Frontal cortex (tissue), 4 donors: ENCODE data around the gene IPPK. TPM values are rescaled to one million over a fixed set of nuclear protein-coding genes. Genes with fewer than 3 reads are reported as not detected.
A peak's percentile ranks its signal among the peaks of the same experiment; 100 is the strongest.

ENCODE experiments used
- DNase-seq, 2 donors: peaks; one replicate each; pipeline ENCODE4 v3.0.0; 2012; ENCODE audit warnings: low spot score in 2 of 2
- FAIRE-seq: peaks from 2 replicates; lab custom pipeline; 2012; peaks lifted over from hg19 to GRCh38; lab: Jason Lieb, UNC
- total RNA-seq: library from RNA; depleted of rRNA; stranded (reverse); fragments of >200 nt; gene quantifications from one replicate; pipeline ENCODE4 v1.2.3, GENCODE V29; 2014
- donor health status: control.
- donor health status: control.
- donor health status: control.

IPPK gene
- total RNA-seq, 1 donor from 2014 or later: 13.5 TPM

GRCh38 chr9:92619601-92620300 is 50.2 kb downstream of the IPPK start:
- FAIRE-seq: no peak
- no peak for DNase-seq

DNA sequence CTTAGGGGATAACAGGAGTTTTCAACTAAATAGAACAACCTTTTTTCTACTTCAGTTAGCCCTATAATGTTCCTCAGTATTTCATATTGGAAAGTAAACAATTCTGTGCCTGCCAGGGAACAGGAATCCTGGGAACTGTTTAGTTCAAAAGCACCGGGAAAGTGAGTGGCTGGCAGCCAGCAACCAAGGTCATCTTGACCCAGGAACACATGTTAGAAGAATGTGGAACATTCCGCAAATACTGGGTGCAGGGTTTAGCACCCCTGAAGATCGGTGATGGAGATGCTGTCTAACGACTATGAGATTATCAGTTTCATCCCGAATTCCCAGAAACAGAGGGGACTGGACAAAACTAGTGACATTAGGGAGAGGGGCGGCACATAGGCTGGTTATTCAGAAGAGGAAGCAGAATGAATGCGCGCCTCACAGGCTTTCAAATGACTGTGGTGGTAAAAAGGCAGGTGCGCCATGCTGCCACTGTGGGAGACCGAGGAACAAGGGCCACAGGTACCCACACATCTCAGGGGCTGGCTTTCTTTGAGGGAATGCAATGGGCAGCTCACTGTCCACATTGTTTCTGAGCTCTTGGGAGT is 51.2 kb downstream of the IPPK start:
- FAIRE-seq: no peak
- no peak for DNase-seq

DNA sequence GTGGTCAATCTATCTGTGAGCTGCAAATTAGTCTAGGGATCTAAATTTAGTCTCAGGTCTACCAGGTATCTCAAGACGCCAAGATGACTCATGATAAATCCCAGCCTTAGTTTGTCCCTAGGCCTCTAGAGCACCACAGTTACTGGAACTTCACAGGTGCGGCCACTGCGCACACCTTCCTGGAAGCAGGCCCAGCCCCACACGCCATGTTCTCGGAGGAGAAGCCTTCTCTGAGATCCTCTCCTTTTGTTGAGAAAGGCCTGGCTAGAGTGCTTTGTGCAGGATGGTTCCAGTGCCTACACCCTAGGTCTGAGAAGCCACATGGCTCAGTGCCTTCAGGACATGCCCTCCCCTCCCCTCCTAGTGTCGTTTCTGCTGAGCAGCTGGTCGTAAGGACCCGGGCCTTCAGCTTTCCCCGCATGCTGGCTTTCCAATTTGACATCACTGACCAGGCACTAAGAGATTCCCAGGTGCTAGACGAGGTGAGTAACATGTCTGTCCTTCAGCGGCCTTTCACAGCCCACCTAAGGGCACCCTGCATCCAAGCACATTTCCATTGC is 51.9 kb downstream of the IPPK start:
- no peak for FAIRE-seq

GRCh38 chr9:92617195-92617813 is 52.6 kb downstream of the IPPK start:
- FAIRE-seq: no peak
- DNase-seq: no peak

More for the DNA sequence above, 51.9 kb downstream of the IPPK start:
- DNase-seq: no peak

DNA sequence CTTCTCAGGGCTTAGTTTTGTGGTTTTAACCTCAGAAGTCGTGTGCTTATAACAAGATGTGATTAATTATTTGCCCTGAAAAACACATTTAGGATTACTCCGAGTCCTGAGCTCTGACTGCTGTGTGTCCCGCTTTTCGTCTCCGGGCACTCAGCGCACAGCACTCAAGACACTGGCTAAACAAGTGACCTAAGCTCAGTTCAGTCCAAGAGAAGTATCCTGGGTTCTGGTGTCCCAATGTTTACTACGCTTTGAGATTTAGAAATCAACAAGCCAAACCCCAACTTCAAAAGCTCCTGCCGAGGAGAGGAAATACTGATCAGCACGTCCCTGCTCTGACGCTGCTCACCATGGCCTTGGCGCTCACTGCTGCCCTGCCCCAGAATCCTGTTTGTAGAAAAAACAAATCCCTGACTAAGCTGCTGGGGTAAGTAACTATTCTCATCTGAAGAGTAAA is 53.2 kb downstream of the IPPK start:
- FAIRE-seq: no peak
- DNase-seq: no peak

GRCh38 chr9:92616199-92616641 is 53.7 kb downstream of the IPPK start:
- no peak for DNase-seq
- FAIRE-seq: no peak

GRCh38 chr9:92615790-92616189 is 54.1 kb downstream of the IPPK start:
- FAIRE-seq: no peak
- no peak for DNase-seq

DNA sequence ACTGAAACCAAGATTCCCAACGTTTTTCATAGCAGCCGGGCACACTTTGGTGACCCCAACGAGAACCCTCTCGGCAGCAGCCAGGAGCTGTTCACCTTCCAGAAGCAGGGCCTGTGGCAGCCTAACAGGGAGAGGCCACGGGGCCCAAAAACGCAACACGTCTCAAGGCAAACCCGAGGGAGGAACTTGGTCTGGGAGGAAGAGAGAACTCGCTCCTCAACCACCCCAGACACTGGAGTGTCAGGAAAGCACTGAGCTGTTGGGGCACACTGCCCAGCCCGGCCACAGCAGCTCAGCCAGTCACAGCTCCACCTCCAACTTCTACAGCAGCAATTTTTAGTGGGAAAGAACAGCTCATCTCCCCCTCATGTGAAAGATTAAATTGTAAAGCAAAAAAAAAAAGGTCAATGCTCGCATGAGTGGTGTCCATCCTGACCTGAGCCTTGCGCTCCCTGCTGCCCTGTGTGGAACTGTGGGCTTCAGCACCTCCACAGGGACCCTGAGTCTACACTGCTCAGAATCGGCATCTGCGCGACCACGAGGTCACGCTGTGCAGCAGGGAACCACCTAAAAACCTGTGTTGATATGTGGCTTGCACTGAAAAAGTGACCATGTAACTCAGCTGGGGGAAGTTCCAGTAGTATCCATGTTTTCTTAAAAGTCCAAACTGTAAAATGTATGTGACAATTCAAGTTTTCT is 55.0 kb downstream of the IPPK start:
- DNase-seq (no peak), FAIRE-seq (no peak)

- FAIRE-seq (no peak), DNase-seq (no peak)
Observed at GRCh38 chr9:92614123-92614510, 55.8 kb downstream of the IPPK start.

GRCh38 chr9:92613268-92614122 is 56.4 kb downstream of the IPPK start:
- FAIRE-seq (no peak), DNase-seq (no peak)

GRCh38 chr9:92612816-92613215 is 57.1 kb downstream of the IPPK start:
- FAIRE-seq: no peak

DNA sequence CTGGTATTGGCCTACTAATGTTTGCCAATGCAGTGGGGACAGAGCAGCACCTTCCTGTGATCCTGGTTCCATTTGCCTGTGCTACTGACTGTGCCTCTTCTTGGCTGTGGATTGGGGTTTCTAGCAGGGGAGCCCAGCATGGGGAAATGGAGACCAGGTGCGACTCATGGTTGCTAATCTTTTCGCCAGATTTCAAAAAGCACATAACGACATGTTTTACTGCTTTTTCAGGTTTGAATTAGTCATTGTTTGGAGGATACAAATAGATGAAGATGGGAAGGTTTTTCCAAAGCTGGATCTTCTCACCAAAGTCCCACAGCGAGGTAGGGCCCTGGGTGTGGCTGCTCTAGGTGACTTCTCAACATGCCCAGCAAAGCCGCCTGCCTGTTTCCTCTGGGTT is 57.6 kb downstream of the IPPK start:
- no peak for DNase-seq
- no peak for FAIRE-seq

More at GRCh38 chr9:92612816-92613215, 57.1 kb downstream of the IPPK start:
- DNase-seq: no peak

DNA sequence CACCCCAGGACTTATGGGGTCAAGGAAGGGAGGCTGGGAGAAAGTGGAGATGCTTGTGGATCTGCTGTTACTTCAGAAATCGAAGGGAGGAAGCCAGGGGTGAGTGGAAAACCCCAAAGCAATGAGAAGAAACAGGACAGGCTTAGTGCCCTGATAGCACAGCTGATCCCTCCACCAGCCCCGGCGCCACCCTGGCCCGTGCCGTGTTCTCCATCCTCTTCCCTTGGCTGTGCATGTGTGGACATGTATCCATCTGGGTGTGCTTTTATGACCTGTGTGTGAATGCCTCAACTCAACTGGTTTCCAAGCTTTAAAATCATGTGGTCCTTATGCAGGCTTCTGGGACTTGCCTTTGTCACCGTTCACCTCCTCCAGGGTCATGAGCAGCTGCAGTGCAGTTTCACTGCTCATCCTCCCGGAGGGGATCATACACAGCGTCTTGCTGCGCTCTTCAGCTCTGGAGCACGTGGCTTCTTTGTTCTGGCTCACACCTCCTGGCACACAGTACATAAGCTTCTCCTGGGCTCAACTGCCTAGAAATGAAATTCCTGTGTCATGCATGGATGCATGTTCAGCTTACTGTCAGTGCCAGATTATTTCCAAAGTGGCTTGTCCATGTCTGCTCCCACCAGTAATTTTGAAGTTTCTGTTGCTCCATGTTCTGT is 58.2 kb downstream of the IPPK start:
- DNase-seq (no peak), FAIRE-seq (no peak)

- no peak for FAIRE-seq
- no peak for DNase-seq
Observed at GRCh38 chr9:92610470-92611420, 59.2 kb downstream of the IPPK start.

GRCh38 chr9:92608909-92609445 is 61.0 kb downstream of the IPPK start:
- peak in 1 of 2 donors; percentile 49 for DNase-seq
- no peak for FAIRE-seq

GRCh38 chr9:92608241-92608908 is 61.6 kb downstream of the IPPK start:
- FAIRE-seq (no peak), DNase-seq (no peak)

DNA sequence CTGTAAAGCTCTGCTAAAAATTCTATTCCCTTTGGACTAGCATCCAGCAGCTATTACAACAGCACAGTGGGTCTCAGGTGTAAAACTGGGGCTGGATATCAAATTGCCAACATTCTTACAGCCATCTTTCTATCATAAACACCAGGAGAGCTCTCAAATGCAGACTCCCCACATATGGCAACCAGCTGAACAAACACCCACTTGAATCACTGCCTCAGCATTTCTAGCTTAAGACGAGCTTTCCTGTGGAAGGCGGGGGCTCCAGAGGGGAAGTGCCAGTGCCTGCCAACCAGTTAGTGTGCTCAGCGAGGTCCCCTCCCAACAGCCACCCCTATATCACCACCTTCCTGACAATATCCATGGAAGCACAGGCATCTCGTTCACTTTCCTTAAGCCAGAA is 62.2 kb downstream of the IPPK start:
- DNase-seq (no peak), FAIRE-seq (no peak)
